HG03025 (cell line): ENCODE data around the gene NHSL1.

Experiments used
- ATAC-seq: cut with Tn5 transposase; IDR thresholded peaks from one replicate; pipeline ENCODE4 v1.9.1; 2021; ENCODE audit warnings: mild to moderate bottlenecking, moderate library complexity; ENCODE audit not compliant: unreplicated experiment, low FRiP score

The NHSL1 gene, protein sequence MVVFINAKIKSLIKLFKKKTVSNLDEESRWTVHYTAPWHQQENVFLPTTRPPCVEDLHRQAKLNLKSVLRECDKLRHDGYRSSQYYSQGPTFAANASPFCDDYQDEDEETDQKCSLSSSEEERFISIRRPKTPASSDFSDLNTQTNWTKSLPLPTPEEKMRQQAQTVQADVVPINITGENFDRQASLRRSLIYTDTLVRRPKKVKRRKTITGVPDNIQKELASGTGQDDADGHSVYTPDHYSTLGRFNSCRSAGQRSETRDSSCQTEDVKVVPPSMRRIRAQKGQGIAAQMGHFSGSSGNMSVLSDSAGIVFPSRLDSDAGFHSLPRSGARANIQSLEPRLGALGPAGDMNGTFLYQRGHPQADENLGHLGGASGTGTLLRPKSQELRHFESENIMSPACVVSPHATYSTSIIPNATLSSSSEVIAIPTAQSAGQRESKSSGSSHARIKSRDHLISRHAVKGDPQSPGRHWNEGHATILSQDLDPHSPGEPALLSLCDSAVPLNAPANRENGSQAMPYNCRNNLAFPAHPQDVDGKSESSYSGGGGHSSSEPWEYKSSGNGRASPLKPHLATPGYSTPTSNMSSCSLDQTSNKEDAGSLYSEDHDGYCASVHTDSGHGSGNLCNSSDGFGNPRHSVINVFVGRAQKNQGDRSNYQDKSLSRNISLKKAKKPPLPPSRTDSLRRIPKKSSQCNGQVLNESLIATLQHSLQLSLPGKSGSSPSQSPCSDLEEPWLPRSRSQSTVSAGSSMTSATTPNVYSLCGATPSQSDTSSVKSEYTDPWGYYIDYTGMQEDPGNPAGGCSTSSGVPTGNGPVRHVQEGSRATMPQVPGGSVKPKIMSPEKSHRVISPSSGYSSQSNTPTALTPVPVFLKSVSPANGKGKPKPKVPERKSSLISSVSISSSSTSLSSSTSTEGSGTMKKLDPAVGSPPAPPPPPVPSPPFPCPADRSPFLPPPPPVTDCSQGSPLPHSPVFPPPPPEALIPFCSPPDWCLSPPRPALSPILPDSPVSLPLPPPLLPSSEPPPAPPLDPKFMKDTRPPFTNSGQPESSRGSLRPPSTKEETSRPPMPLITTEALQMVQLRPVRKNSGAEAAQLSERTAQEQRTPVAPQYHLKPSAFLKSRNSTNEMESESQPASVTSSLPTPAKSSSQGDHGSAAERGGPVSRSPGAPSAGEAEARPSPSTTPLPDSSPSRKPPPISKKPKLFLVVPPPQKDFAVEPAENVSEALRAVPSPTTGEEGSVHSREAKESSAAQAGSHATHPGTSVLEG (N-terminal part only)

DNA sequence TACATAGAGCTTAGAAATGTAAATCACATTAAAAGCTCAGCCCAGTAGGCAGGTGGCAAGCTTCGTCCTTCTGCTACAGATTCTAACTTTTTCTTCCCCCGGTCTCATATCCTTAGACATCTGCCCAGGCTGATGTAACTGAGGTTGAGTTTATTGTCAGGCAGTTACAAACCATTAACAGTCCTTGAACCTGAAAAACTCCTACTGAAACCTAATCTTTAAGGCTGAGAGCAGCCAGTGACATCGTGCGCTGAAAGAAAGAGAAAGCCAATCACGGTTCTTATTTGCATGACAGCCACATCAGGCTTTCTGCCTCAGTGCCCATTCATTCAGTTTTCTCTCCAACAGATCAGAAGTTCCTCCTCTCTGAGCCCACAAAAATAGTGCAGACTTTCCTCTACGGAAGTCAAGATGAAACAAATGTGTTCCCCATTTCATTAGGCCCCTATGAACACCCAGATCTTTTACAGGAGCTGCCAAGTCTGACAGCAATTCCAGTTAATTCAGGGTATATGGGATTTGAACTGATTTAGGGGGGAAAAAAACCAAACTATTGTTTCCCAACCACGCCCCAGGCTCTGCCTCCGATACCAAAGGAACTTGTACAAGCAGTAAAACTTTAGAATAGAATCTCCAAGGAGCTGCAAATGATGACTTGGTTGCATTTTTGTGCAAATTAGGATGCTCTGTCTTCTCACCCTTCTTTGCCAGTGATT is at the start of gene NHSL1:
Gene NHSL1, minus strand, starts transcription at position 192 of the 716 bp plus-strand sequence. CDS start 204 bp downstream, outside the sequence.
- ATAC-seq = peak; percentile 99

DNA sequence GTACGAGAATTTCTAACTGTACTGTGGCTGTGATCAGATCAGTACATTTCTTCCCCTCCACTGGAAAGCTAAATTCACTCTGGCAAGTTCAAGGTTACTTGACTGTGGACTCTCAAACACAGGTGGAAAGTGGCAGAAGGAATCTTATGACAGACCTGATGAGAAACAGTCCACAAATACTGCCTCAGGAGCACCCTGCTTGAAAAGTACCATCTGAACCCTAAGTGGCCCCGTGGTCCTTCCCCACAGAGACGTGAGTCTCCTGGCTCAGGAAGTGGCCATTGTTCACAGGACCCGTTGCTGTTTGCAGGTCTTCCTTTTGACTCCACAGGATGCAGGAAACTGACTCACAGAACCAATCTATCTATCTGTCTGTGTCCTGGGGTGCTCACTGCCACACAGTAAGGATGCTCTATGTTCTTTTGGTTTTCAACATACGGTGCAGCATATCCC is 47.5 kb upstream of the NHSL1 start:
- ATAC-seq = no peak

DNA sequence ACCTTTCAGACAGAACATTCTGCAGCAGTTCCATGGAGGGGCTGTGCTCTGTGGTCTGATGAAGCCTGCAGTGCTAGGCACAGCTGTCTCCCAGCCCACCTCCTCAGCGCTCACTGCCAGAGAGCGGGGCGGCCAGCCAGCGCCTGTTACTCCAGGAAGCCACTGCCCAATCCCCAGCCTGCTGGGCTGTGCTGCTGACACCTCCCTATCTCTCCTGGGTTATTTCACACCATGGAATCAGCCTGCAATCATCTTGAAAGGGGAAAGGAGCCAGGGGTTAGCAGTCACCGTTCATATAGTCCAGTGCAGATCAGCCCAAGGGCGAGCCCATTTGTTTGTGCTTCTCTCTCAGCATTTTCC is 46.3 kb upstream of the NHSL1 start:
- no peak for ATAC-seq

DNA sequence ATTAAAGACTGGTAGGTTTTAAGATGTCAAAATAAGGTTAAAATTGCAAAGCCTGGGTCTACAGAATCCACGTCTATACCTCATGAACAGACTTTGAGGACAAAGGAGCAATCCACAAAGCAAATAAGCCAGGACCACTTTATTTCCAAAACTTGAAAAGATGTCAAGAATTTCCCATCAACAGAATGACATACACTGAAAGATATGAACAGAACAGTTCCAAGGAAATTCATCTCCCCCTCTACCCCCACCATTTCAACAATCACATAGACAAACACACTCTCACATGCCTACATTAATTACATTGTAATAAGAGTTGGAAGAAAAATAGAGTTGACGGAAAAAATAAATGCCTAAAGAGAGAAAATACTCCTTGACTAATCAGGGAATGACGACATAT is 45.2 kb upstream of the NHSL1 start:
- ATAC-seq = no peak

DNA sequence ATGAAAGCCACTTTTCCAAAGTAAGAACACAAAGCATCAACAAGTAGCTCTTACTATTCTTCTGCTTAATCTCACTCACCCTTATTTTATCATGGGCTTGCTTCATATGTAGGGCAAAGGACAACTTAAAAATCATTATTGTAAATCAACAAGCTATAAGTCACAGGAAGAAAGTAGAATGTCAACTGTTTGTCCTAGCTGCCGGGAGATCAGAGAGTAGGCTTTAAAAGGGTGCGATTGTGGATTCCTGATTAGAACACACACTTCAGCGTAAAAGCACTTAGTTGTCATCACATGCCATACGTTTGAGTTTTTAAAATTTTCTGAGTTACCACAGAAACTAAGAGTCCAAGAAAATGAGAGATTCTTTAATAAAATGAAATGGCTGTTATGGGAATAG is 44.4 kb upstream of the NHSL1 start:
- no peak for ATAC-seq

DNA sequence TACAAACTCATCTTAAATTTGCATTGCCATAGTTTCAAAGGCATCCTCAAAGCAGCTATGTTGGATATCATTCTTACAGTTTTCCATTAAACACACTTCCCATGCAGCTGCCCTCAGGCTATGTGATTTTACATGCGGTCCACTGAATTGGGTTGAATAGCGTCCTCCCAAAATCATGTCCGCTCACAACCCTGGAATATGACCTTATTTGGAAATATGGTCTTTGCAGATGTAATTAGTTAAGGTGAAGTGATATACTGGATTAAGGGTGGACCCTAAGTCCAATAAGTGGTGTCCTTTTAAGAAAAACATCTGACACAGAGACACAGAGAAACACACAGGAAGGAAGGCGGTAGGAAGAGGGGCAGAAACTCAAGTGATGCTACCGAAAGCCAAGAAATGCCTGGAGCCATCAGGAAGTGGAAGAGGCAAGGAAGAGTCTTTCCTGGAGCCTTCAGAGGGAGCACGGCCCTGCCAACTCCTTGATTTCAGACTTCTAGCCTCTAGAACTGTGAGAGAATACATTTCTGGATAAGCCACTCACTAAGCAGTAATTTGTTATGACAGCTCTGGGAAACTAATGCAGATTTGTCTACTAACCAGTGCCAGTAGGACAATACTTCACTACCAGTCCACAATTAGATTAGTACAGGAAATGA is 42.7 kb upstream of the NHSL1 start:
- ATAC-seq = no peak

DNA sequence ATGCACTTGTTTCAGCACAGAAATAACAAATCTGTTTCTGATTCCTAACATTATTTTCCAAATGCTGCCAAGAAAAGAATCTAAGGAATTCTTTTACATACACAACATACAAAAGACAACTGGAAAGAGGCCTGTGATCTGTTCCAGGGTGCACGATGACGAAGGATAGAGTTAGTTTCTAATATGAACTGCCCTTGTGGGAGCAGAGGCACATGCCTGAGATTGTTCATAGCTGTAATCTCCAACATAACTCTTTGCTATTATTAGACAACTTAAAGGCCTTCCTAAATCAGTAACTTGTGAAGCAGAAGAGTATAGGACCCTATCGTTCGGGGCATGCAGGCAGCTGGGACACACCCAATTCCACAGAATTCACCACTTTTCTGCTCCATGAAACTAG is 41.2 kb upstream of the NHSL1 start:
- ATAC-seq = no peak

DNA sequence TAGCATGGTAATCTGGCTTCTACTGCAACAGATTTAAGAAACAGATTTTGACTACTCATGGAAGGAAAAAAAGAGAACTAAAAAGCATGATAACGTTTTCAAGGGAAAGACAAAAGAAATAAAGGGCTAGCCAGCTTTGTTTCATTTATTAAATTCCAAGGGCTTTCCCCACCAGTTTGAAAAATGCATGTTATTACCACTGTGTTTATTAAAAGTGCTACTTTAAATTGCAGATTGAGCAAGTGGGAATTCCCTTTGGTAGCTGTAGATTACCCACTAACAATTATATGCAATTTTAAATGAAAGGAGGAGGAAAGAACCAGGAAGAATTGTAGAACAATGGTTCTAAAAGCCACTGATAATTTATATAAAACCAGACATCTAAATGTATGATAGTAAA is 40.6 kb upstream of the NHSL1 start:
- no peak for ATAC-seq

DNA sequence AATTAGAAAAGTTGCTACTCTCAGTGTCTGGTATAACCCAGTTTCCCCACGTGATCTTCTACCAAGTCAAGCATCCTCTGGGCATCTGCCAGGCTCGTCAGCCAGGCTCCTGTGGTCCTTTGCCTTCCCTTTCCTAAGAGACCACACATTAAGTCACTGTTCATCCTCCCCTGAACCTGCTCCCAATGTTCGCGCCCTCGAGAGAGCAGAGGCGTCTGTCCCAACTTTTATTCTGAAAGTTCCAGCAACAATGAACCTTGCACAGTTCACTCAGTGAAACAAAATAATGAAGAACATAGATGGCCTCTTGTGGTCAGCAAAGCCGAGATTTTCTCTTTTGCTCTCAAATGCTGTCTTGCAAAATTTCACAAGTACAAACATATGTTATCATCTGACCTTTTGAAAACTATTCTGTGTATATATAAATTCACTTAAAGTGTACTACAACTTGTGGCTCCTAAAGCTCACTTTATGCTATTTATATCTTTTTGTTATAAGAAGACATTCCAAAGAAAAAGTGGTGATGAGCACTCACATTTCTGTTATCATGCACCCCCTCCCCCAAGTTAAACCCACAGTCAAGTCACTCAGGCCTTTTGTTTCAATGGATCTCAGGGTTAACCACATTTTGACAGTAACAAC is 39.2 kb upstream of the NHSL1 start:
- no peak for ATAC-seq

DNA sequence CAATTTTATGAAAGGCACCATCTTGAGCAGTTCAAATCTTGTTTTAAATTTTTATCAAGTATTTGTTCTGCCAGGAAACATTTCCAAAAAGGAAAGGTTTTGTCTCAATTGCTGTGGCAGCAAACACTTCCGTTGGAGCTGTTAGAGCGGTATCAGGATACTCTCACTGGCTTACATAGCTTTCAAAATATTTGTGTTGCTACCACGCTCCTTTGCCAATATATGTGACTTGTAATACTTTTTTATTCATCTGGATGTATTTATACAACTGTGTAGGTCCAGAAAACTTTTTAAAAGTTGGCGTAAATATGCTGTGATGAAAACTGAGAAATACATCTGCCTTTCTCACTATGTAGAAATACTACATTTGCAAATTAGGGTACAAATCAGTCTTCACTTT is 37.8 kb upstream of the NHSL1 start:
- ATAC-seq = no peak

DNA sequence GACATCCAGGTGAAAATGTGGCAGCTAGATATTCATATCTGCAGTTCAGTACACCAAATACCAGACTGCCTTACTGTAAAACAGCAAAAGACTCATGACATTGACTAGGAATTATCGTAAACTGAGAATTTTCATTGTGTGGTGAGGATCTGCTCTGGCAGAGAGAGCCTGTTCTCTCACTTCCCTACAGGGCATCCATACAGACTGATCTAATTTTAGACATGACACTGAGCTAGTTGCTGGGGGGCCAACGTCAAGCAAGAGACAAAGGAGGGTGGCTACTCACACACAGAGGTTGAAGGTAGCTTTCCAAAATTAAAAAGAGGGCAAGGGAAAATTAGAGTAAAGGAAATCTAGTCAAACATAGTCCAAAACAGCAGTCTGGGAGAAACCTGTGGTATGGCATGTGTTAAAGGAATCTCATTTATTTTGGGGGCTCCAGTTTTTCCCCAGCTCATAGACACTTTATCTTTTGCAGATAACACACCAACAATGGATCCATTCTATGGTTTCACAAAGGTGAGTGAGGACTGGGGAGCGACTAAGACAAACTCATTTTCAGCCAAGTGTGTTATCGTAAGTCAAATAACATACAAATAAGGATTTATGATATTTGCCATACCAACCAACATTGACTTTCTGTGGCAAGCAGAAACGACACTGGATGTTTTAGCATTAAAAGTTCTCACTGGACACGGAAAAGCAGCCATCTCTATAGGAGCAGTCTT is 36.6 kb upstream of the NHSL1 start:
- ATAC-seq = no peak

DNA sequence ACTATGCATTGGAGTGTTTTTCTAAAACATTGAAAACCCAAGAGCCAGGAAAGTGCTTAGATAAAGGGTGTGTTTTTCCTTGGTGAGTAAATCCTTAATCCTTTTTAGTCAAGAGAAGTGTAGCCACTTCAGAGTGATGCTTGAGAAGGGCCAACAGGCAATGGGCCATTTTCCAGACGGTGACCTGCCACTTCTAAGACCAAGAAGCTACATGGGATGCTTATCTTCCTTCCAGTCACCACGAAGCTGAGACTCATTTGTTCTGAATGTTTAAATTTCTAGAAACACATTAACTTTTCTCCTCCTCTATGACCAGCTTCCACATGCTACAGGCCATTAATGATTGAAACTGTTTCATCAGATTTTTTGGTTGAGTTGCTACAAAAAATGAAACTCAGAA is 34.4 kb upstream of the NHSL1 start:
- ATAC-seq = no peak

DNA sequence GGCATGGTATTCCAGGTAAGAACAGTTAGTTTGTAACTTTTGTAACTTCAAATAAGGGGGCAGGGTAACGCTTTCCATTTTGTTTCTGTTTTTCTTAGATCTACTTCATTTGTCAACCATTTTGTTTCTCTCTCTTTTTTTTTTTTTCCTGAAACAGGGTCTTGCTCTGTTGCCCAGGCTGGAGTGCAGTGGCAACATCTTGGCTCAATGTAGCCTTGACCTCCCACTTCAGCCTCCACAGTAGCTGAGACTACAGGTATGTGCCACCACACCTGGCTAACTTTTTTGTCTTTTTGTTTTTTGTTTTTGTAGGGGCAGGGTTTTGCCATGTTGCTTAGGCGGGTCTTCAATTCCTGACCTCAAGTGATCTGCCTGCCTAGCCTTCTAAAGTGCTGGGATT is 32.1 kb upstream of the NHSL1 start:
- ATAC-seq = no peak

DNA sequence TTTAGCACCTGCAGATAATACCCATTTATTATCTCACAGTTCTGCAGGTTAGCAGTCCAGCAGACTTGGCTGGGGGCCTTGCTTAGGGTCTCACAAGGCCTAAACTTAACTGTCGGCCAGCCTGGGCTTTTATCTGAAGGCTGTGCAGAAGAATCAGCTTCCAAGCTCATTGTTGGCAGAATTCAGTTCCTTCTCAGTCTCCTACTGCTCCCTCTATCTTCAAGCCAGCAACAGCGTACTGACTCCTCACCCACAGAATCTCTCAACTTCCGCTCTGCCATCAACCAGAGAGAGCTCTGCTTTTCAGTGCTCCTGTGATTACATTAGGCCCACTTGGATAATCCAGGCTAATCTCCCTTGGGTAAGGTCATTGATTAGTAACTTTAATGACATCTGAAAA is 30.2 kb upstream of the NHSL1 start:
- no peak for ATAC-seq

DNA sequence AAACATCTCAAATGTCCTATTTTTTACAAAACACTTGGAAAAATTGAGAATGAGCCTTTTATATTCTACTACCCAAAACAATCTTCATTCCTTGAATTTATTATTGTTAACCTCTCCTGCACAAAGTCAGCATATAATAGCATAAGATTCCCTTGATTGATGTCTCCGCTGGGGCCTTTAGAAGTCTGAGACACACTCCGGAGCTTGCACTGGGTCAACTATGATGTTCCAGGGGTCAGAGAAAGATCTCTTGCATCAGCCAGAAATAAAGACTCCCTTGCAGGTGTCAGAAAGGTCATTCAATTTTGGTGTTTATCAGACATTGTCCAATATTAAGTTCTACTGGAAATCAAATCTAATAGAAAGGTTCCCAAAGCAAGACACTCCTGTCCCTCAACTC is 29.7 kb upstream of the NHSL1 start:
- no peak for ATAC-seq

DNA sequence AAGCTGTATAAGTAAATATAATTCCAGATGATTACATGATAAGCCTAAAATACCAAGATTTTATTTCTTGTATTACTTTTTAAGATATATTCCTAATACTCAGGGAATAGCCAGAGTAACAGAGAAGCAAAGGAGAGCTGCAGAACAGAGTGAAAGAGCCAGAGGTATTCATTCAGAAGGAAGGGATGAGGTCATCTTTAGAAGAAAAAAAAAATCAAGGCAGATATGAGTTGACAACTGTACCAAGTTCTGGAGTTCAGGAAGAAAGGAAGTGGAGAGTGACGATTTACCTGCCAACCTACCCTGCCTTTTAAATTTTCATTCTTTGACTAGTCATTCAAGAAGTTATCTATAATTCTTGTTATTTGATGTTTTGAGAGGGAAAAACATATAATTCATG is 28.8 kb upstream of the NHSL1 start:
- ATAC-seq = no peak

DNA sequence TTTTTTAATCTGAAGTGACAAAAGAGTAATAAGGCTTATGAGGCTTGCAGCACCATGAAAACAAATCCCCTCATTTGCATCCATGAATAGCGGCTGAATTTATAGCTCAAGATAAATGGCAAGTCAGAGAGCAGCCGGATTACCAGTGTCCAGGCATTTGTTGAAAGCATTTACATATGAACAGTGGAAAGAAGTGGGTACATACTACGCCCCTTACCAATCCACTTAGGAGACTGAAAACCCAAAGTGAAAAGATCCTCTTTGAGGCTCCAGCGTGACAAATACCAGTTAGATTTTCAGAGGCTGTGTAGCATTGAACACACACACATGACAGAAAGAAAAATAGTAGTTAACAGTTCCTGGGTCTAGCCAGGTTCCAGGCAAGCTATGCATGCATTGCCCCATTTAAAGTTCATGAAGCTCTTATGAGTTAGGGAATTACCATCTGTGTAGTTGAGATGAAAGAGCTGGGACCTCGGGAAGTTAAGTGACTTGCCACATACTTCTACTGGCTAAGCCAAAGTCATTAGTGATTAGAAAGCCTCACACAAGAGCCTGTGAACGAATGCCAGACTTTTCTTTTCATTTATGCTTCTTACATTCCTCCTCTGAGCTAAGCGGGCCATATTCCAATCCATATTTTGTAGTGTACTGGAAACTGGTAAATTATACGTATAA is 28.3 kb upstream of the NHSL1 start:
- no peak for ATAC-seq

DNA sequence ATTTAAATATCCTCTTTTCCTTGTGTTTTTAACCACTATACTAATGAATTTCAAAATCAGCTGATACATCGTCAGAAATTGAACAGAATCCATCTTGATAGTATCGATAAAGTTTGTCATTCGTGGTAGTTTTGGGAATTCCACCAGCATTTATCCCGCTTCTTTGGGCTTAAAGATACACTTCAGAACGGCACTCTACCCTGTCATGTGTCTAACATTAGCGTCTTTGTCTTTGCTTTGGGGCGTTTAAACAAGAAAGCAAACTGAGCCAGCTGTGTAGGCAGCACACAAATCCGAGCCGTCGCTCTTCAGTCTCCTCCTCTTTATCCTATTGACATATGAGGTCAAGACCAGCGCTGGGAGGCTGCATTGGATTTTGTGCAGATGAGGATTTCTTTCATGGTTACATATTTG is 27.5 kb upstream of the NHSL1 start:
- no peak for ATAC-seq
